ENCODE data around the gene BNC1.

DNA sequence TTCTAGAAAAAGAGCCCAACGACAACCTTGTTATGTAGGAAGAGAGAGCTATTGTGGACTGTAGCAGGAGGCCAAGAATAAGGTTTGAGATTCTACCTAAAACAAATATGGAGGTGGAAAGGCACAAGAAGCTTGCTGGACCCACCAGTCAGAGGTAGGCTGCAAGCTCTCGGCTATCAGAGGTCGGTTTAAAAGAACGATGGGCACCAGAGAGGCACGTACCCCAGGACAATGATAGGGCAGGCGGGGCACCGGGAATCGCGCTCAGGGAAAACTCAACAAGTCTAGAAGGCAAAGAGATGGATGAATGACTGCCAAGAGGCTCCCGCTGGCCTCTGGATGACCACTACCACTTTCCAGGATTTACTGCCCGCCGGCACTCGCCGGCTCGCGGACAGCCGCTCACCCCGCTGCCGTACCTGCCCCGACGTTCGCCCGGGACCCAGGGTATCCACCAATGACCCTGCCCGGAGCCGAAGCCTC is 77.9 kb downstream of the BNC1 start:
- TF ChIP-seq, protein P1, sequence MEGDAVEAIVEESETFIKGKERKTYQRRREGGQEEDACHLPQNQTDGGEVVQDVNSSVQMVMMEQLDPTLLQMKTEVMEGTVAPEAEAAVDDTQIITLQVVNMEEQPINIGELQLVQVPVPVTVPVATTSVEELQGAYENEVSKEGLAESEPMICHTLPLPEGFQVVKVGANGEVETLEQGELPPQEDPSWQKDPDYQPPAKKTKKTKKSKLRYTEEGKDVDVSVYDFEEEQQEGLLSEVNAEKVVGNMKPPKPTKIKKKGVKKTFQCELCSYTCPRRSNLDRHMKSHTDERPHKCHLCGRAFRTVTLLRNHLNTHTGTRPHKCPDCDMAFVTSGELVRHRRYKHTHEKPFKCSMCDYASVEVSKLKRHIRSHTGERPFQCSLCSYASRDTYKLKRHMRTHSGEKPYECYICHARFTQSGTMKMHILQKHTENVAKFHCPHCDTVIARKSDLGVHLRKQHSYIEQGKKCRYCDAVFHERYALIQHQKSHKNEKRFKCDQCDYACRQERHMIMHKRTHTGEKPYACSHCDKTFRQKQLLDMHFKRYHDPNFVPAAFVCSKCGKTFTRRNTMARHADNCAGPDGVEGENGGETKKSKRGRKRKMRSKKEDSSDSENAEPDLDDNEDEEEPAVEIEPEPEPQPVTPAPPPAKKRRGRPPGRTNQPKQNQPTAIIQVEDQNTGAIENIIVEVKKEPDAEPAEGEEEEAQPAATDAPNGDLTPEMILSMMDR (IDR thresholded peaks at IDR 0.05): no peak
- no peak for TF ChIP-seq POLR2A (IDR thresholded peaks at IDR 0.05; ENCODE audit: low read depth)
- no peak for TF ChIP-seq EP300 (IDR thresholded peaks at IDR 0.05)
- TF ChIP-seq POLR2AphosphoS5 (IDR thresholded peaks at IDR 0.05): no peak

Data from esophagus muscularis mucosa (tissue), 4 donors.